ENCODE data around the gene SHOC2. TPM values are rescaled to one million over a fixed set of nuclear protein-coding genes. Genes with fewer than 3 reads are reported as not detected.

SHOC2 gene
- total RNA-seq, 1 experiment from 2014 or later = 14.3 TPM

DNA sequence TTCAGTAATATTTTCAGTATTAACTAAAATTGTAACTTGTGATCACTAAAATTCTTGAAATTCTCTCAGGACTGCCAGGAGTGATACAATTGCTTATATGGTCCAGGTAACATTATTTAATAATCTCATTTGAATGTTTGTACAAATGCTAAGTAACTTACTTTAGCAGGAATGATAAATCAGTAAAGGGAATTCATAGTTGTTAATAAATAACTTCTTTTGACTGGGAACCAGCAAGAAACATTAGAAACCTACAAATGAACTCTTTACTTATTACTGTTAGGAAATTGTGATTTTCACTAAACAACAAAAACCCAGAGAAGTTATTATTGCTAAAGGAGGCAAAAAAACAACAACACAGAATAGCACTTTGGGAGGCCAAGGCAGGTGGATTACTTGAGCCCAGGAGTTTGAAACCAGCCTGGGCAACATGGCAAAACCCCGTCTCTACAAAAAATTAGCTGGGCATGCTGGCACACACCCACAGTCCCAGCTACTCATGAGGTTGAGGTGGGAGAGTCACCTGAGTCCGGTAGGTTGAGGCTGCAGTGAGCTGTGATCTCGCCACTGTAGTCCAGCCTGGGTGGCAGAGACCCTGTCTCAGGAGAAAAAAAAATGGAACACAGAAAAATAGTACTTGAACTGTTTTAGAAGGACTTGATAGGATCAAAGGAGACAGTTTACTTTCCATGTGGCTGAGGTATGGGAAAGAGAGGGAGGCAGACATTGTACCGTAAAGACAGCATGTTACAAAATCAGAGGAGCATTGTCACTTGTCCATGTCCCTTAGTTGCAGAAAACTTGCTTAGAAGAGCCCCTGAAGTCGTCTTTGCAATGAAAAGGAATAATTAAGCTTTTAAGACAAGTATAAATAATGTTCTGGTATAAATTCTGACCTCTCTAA is 53.1 kb downstream of the SHOC2 start:
- H2AFZ ChIP-seq (ENCODE audit: low read length) = no peak overlapping the region
- no peaks in the 10 kb centered on the region for H4K20me1 ChIP-seq (ENCODE audit: low read length)
- no peak overlapping the region for H3K4me3 ChIP-seq (ENCODE audit: low read length)
- no peak overlapping the region for H3K9ac ChIP-seq (ENCODE audit: low read length)
- ChIA-PET POLR2A (ENCODE audit: unreplicated experiment) (no interaction called here), CTCF (interaction anchor here (0.8 kb wide), 1 partner anchor 23 kb away, joined by 3 read pairs; no protein-coding TSS in a partner anchor)
- no peaks in the 10 kb centered on the region for H3F3A ChIP-seq (ENCODE audit: low read length, unreplicated experiment)
- peaks cover 27% of the 10 kb centered on the region for H3K79me2 ChIP-seq (ENCODE audit: low read length)
- no peaks in the 10 kb centered on the region for H3K4me1 ChIP-seq (ENCODE audit: insufficient read depth, low read length)
- no peak overlapping the region for H3K4me2 ChIP-seq (ENCODE audit: low read length)
- no peaks in the 10 kb centered on the region for H3K9me2 ChIP-seq (replicated peaks; ENCODE audit: low read length)
- no peaks in the 10 kb centered on the region for H3K27me3 ChIP-seq (ENCODE audit: low read length)
- intact Hi-C loops (cut with micrococcal nuclease) = no loop called here
- TF ChIP-seq, protein P1, sequence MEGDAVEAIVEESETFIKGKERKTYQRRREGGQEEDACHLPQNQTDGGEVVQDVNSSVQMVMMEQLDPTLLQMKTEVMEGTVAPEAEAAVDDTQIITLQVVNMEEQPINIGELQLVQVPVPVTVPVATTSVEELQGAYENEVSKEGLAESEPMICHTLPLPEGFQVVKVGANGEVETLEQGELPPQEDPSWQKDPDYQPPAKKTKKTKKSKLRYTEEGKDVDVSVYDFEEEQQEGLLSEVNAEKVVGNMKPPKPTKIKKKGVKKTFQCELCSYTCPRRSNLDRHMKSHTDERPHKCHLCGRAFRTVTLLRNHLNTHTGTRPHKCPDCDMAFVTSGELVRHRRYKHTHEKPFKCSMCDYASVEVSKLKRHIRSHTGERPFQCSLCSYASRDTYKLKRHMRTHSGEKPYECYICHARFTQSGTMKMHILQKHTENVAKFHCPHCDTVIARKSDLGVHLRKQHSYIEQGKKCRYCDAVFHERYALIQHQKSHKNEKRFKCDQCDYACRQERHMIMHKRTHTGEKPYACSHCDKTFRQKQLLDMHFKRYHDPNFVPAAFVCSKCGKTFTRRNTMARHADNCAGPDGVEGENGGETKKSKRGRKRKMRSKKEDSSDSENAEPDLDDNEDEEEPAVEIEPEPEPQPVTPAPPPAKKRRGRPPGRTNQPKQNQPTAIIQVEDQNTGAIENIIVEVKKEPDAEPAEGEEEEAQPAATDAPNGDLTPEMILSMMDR (conservative IDR thresholded peaks at IDR 0.05; ENCODE audit: low read depth, low read length) = no peak
- TF ChIP-seq EZH2phosphoT487 (IDR thresholded peaks at IDR 0.05; ENCODE audit: borderline replicate concordance, low read length) = no peak
- no peak for TF ChIP-seq EZH2 (IDR thresholded peaks at IDR 0.05; ENCODE audit: low read length, unreplicated experiment)
- no peaks in the 10 kb centered on the region for H3K9me3 ChIP-seq (ENCODE audit: low read length)
- no peak for DNase-seq
- no peaks in the 10 kb centered on the region for H3K36me3 ChIP-seq (ENCODE audit: low read depth, low read length)
- no peak overlapping the region for H3K27ac ChIP-seq (ENCODE audit: low read length)
- no peak for ATAC-seq
- no TSS peak for BruUV-seq (replicated peaks)

DNA sequence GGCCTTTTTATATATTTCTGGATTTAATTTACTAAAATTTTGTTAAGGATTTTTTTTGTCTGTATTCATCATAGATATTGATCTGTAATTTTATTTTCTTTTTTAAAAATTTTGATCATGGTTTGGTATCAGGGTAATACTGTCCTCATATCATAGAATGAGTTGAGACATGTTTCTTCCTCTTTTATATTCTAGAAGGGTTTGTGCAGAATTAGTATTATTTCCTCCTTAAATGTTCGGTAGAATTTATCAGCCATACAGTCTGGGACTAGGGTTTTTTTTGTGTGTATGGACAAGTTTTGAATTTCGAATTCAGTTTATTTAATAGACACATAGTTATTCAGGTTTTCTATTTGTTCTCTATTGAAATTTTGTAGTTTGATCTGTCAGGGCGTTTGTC is 54.0 kb downstream of the SHOC2 start:
- no peak for TF ChIP-seq EZH2 (IDR thresholded peaks at IDR 0.05; ENCODE audit: low read length, unreplicated experiment)
- TF ChIP-seq EZH2phosphoT487 (IDR thresholded peaks at IDR 0.05; ENCODE audit: borderline replicate concordance, low read length) = no peak
- TF ChIP-seq, protein P1 (conservative IDR thresholded peaks at IDR 0.05; ENCODE audit: low read depth, low read length) = no peak
- CTCF ChIA-PET = no interaction called here
- POLR2A ChIA-PET (ENCODE audit: unreplicated experiment) = no interaction called here
- no peaks in the 10 kb centered on the region for H3K36me3 ChIP-seq (ENCODE audit: low read depth, low read length)
- no peaks in the 10 kb centered on the region for H3K9me2 ChIP-seq (replicated peaks; ENCODE audit: low read length)
- H3K27me3 ChIP-seq (ENCODE audit: low read length) = no peaks in the 10 kb centered on the region
- intact Hi-C loops (cut with micrococcal nuclease) = no loop called here
- DNase-seq (no peak), ATAC-seq (no peak)
- no peak overlapping the region for H3K27ac ChIP-seq (ENCODE audit: low read length)
- peaks cover 23% of the 10 kb centered on the region for H3K79me2 ChIP-seq (ENCODE audit: low read length)
- H3K9me3 ChIP-seq (ENCODE audit: low read length) = no peaks in the 10 kb centered on the region
- BruUV-seq (replicated peaks) = no TSS peak
- no peak overlapping the region for H3K4me2 ChIP-seq (ENCODE audit: low read length)
- no peak overlapping the region for H3K9ac ChIP-seq (ENCODE audit: low read length)
- H4K20me1 ChIP-seq (ENCODE audit: low read length) = no peaks in the 10 kb centered on the region
- H3F3A ChIP-seq (ENCODE audit: low read length, unreplicated experiment) = no peaks in the 10 kb centered on the region
- H3K4me1 ChIP-seq (ENCODE audit: insufficient read depth, low read length) = no peaks in the 10 kb centered on the region
- H2AFZ ChIP-seq (ENCODE audit: low read length) = no peak overlapping the region
- no peak overlapping the region for H3K4me3 ChIP-seq (ENCODE audit: low read length)

DNA sequence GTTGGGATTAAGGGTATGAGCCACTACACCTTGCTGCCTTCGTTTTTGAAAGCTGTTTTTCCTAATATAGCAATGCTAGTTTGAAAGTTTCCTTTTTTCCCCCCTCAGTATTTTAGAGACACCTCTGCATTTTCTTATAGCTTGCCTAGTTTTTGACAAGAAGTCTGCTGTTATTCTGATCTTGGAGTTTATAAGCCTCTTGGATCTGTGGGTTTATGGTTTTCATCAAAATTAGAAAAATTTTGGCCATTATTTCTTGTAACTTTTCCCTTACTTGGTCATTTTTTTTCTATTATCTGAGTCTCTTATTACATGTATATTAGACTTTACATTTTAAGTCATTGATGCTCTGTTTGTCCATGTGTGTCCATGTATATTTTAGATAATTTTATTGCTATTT is 57.2 kb downstream of the SHOC2 start:
- no TSS peak for BruUV-seq (replicated peaks)
- Histone ChIP-seq H3K9me2 (replicated peaks; ENCODE audit: low read length) (no peaks in the 10 kb centered on the region), H2AFZ (ENCODE audit: low read length) (no peak overlapping the region), H3K4me3 (ENCODE audit: low read length) (no peak overlapping the region), H3K79me2 (ENCODE audit: low read length) (peaks cover 18% of the 10 kb centered on the region), H4K20me1 (ENCODE audit: low read length) (peaks cover 3% of the 10 kb centered on the region; the same call in 1 of the 2 replicates), H3K27ac (ENCODE audit: low read length) (no peak overlapping the region), H3K9me3 (ENCODE audit: low read length) (no peaks in the 10 kb centered on the region), H3K4me1 (ENCODE audit: insufficient read depth, low read length) (no peaks in the 10 kb centered on the region), H3K27me3 (ENCODE audit: low read length) (no peaks in the 10 kb centered on the region), H3K4me2 (ENCODE audit: low read length) (no peak overlapping the region), H3F3A (ENCODE audit: low read length, unreplicated experiment) (no peaks in the 10 kb centered on the region), H3K9ac (ENCODE audit: low read length) (no peak overlapping the region), H3K36me3 (ENCODE audit: low read depth, low read length) (no peaks in the 10 kb centered on the region)
- ATAC-seq (no peak), DNase-seq (no peak)
- intact Hi-C loops (cut with micrococcal nuclease) = no loop called here
- TF ChIP-seq EZH2 (IDR thresholded peaks at IDR 0.05; ENCODE audit: low read length, unreplicated experiment) (no peak), EZH2phosphoT487 (IDR thresholded peaks at IDR 0.05; ENCODE audit: borderline replicate concordance, low read length) (no peak)
- TF ChIP-seq, protein P1 (conservative IDR thresholded peaks at IDR 0.05; ENCODE audit: low read depth, low read length) = no peak
- POLR2A ChIA-PET (ENCODE audit: unreplicated experiment) = no interaction called here
- CTCF ChIA-PET = no interaction called here

Data from PC-3 (cell line).